Activated CD8-positive, alpha-beta memory T cell treated with anti-CD3 and anti-CD28 coated beads, Interleukin-2, amount 50 U/mL, for 1 hour (primary cell): ENCODE measurements around the gene TYW1B.
"Not testable (repeated sequence)": the region's sequence is repeated elsewhere in the genome, so short reads cannot be mapped to it uniquely, and the experiment has no call there.

ENCODE experiments used
- DNase-seq: peaks from one replicate; pipeline ENCODE4 v3.0.0-alpha.2; 2020; ENCODE audit errors: extremely low read depth

The TYW1B gene

GRCh38 chr7:72816370-72817157, 11.4 kb downstream of the TYW1B start:
- not testable (repeated sequence) for DNase-seq

DNA sequence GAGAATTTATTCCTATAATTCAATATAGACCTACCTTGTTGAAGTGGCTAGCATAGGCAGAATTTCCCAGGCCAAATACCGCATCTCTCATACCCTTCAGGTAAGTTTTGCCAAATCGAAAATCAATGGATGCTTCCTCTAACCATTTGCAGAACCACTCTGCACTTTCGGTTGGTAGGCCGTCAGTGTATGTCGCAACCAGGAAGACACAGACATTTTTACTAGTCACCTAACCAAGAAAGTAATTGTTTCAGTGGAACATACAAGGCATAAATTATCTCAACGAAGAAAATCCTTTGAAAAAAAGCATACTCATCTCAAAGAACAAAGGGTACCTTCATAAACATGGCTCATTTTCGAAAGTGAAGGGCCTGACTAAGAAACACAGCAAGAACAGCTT, 17.6 kb downstream of the TYW1B start:
- not testable (repeated sequence) for DNase-seq

DNA sequence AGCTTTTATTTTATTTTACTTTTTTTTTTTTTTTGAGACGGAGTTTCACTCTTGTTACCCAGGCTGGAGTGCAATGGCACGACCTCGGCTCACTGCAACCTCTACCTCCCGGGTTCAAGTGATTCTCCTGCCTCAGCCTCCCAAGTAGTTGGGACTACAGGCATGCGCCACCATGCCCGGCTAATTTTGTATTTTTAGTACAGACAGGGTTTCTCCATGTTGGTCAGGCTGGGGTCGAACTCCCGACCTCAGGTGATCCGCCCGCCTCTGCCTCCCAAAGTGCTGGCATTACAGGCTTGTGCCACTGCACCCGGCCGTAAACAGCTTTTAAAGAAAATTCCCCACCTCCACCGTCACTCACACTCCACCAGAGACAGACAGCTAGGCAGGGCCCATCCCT, 19.5 kb downstream of the TYW1B start:
- not testable (repeated sequence) for DNase-seq

GRCh38 chr7:72806851-72807250, 21.1 kb downstream of the TYW1B start:
- not testable (repeated sequence) for DNase-seq

GRCh38 chr7:72805526-72806494, 22.2 kb downstream of the TYW1B start:
- DNase-seq = no peak

GRCh38 chr7:72803778-72804177, 24.2 kb downstream of the TYW1B start:
- not testable (repeated sequence) for DNase-seq

DNA sequence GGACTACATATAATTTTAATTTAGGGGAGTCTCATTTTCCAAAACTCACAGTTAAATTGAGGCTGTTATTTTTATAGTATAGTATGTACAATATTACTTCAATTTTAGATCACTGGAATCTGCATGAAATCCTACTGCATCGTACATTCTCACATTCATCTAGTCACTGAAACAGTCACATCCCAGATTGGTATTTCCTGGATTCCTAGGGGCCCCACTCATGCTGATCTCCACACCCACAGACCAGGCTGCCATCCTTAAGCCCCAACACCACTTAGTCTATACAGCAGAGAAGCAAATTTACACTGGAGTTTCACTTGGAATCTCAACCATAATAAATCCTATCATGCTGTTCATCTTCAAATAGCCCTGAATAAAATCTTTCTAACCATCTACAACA, 26.4 kb downstream of the TYW1B start:
- DNase-seq = not testable (repeated sequence)

GRCh38 chr7:72795401-72795800, 32.6 kb downstream of the TYW1B start:
- not testable (repeated sequence) for DNase-seq

GRCh38 chr7:72793791-72794190, 34.2 kb downstream of the TYW1B start:
- no peak for DNase-seq

DNA sequence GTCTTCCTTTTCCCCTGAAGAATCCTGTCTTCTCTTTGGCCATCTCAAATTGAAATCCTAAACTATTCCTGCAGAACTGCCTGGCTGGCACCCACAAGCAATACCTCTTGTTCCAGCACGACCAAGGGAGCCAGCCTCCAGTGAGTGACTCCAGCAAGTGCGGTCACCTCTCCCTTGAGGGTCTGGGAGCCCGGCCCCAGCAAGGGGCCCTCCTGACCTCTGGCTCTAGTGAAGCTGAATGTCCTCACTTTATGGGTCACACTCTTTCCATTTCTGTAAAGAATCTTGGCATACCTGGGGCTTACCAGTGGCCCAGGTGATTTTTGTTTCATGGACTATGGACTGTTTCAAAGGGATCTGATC, 37.3 kb downstream of the TYW1B start:
- not testable (repeated sequence) for DNase-seq

DNA sequence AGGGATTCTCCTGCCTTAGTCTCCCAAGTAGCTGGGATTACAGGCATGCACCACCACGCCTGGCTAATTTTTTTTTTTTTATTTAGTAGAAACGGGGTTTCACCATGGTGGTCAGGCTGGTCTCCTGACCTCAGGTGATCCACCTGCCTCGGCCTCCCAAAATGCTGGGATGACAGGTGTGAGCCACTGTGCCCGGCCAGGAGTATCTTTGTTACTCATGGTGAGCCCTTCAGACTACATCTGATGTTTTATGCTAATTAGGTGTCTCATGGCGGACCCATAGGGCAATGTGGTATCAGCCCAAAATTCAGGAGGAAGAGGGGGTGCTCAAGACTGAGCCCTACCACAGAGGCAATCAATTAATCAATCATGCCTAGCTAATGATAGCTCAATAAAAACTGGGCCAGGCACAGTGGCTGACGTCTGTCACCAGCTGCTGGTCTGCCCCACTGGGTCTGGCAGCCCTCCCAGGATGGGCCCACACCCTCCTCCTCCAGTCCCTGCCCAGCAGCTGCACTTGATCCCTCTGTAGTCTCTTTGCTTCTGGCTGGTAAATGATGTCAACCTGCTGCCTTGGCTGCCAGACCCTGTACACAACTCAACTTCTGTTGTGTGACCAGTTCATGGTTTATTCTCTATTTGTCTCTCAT, 37.8 kb downstream of the TYW1B start:
- not testable (repeated sequence) for DNase-seq

DNA sequence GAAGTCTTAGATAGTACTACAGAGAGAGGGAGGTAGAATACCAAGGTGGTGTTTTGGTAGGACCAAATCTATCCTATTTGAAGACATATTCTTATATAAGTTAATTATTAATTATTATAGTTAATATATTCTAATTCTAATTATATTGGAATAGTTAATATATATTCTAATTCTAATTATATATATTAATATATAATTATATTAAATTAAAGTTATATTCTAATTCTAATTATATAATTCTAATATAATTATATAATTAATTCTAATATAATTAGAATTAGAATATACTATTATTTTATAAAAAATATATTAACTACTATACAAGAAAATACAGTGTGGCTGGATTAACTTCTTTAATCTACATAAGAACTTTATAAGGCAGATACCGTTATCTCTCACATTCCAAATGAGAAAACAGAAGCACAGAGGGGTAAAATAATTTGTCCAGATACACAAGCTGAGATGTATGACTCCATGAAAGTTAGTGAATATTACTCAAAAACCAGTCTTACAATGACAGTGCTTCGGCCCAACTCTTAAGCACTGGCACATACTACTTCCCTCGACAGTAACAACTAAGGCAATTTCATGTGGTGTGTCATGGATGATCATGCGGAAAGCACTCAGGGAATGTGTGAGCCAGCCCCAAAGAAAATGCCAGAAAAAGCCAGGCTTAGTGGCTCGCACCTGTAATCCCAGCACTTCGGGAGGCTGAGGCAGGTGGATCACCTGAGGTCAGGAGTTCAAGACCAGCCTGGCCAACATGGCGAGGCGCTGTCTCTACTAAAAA, 42.6 kb downstream of the TYW1B start:
- DNase-seq = no peak

DNA sequence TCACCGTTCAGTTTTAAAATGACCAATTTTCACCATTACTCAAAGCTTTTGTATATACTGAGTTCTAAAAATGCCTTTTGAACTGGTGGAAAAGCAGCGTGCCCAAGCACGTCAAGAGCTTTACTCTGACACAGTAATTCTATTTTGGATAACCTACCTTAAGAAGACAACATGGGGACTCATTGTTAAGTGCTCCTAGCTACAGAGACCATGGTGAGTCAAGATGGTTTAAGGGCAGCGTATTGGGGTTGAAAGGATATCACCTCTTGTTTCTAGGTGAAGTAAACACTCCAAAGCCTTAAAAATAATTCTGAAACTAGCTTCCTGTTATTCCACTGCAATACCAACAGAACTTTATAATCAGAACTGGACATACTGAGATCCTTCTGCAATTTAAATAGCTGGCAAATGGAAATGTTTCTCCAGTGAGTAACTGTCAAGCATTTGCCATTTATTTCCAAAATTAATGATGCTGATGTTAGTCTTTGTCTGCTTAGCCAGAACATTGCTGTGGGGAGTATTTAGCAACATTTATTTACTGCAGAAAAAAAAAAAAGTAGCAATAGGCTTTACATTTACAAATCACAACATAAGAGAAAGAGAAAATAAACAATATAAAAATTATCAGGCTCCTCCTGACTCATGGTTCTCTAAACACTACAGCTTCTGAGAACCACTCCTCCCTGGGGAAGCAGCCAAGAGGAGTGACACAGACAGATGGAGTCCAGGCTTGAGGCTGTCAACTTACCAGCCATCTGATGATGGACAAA, 44.2 kb downstream of the TYW1B start:
- not testable (repeated sequence) for DNase-seq

GRCh38 chr7:72781631-72782030, 46.4 kb downstream of the TYW1B start:
- DNase-seq = no peak

DNA sequence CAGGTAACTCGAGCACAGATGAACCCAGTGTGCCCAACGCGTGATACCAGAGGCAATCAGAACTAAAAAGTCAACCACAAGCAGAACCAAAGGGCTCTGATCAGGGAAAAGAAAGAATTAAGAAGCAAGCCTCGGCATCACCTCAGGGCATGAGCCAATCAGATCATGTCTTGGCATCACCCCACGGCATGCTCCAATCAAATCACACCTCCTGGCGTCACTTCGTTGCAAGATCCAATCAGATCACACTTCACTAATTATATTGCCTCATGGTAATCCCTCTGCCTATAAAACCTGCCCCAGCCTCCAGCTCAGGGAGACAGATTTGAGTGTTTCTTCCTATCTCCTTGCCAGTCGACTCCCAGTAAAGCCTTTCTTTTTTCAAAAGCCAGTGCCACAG, 46.8 kb downstream of the TYW1B start:
- DNase-seq = no peak

GRCh38 chr7:72780289-72780894, 47.6 kb downstream of the TYW1B start:
- DNase-seq = not testable (repeated sequence)

DNA sequence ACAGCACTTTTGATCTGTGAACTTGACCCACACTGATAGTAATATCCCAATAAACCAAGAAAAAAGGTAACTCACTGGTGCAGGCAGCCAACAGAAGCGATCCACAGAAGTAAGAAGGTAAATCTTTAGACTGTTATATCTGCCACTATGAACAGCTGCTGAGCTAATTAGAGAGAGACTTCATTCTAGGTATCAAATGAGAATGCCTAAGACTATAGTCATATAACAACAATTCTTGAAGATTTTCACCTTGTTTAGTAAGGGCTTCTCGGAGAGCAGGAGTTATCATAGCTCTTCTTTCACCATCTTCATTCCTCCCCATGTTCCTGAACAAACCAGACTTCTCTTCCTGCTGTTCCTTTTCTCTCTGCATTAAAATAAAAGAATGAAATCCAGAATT, 50.8 kb downstream of the TYW1B start:
- DNase-seq = not testable (repeated sequence)

- not testable (repeated sequence) for DNase-seq
These were observed 55.4 kb downstream of the TYW1B start for GRCh38 chr7:72772627-72773026.

DNA sequence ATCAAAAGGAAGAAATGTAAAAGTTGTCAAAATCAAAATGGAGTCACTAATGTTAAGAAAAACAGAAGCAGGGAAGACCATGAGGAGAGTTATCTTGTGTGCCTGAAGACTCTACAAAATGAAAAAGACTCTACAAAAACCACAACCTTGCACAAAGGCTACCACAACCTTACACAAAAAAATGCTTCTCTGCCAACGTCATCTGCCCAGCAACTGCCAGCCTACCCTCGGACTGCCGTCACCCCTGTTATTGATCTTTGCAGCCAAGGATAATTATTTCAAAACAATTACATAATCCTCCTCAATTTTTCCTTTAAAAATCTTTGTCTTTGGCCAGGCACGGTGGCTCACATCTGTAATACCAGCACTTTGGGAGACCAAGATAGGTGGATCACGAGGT, 61.0 kb downstream of the TYW1B start:
- DNase-seq = not testable (repeated sequence)

DNA sequence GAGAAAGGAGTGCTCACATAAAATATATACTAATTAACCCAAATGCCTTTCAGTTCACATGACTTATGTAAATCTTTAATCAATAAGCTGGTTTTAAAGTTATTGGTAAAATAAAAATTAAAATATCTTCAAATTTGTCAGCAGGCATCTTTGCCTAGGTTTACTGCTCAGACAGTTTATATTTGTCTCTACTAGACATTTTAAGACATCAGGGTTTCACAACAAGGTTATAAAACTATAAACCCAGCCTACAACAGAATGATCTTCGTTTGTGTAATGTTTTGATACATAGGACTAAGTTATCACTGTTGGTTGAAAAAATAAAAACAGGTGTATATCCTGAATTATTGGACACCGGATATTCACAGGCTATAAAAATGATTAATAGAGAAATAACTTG, 67.4 kb downstream of the TYW1B start:
- no peak for DNase-seq
